Activated naive CD8-positive, alpha-beta T cell treated with anti-CD3 and anti-CD28 coated beads, Interleukin-2, amount 50 U/mL, for 16 hours (primary cell): Measurements from ENCODE around the gene TSSC4.

Source experiments
- DNase-seq: peaks from one replicate; pipeline ENCODE4 v3.0.0-alpha.2; 2020; ENCODE audit warnings: low read depth, low spot score

The TSSC4 gene

DNA sequence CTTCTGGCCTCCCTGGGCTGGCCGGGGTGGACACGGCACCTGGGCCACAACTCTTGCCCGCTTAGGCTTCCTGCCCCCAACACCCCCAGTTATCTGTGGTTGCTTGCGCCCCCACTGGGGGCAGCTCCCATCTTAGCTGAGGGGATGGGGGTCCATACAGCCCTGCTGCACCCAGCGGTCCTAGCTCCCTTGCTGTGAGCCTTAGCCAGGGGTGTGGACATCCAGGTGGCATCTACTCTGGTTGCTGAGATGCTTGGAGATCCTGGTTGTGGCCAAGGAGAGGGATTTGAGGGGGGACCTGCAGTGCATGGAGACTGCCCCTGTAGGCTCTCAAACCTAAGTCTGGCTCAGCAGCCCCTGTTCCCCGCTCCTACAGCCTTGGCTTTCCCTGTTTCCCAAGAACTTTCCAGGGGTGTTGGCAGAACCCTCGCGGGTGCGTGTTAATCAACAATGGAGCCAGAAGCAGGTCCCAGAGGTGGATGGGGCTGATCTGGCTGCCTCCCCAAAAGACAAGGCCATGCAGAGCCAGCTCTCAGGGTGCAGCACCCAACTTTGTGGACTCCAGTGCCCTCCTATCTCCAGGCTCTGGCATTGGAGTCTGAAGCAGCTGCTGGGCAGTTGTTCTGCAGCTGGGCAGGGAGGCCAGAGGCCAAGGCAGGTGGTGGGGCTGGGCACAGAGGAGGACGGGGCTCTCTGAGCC, 47.6 kb downstream of the TSSC4 start:
- no peak for DNase-seq

DNA sequence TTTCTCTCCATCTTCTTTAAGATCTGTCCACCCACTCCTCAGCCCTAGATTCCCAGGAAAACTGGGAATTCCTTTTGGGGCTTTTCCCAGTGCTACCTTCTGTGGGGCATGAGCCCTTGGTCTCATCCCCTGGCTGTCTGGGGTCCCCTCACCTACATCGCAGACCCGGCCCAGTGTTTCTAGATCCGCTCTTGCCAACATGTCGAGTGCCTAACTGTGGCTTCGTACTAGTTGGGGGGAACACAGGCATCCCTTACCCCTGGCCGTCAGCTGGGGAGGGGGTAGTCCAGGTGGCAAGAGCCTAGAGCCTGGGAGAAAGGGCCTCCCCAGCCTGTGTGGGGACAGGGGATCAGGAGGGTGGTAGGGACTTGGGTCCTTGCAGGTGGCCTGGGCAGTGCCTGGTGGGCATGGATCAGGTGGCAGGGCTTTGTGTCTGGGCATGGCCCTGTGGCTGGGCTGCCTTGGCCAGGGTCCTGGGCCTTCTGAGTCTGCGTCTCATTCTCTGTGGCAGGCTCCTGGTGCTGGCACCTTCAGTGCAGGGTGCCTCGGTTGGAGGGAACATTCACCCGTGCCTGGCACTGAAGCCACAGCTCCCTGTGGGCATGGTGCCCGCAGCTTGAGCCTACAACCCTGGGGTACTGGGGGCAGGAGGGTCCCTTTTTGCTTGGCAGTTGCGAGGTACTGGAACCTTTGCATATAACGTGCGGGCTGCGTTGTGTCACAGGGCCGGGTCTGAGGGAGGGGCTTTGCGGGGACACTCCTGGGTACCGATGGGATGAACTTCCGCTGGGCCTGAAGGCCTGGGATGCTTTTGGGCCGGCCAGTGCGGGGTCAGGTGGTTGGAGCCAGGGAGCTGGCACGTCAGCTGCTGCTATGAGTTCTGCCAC, 48.4 kb downstream of the TSSC4 start:
- DNase-seq = no peak

DNA sequence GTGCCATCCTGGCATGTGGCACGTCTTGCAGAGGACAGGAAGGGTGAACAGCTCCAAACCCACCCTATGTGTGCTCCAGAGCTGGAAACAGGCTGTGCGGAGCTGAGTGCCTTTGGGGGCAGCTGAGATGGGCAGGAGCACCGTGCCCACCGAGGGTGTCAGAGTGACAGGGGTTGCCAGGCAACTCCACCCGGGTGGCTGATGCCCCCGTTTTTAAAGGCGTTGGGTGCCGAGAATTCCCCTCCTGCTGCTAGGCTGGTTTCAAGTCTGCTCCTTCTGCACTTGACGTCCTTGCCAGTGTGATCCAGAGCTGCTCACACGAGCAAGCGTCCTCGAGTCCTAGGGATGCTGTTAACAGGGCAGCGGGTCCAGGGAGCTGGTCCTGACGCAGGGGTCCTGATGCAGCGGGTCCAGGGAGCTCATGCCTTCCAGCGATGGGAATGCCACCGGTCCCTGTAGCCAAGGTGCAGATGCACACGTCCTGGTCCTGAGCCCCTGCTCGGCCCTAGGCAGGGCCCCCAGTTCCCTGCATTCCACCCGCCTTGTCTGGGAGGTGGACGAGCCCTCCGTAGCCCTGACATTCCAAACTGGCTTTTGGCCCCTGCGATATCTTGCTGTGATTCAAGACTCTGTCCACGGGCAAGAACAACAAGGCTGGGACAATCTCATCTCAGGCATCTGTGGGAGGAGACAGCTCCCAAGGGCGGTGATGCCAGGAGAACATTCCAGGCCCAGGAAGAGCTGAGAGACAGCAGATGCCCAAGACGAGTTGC, 49.2 kb downstream of the TSSC4 start:
- no peak for DNase-seq

DNA sequence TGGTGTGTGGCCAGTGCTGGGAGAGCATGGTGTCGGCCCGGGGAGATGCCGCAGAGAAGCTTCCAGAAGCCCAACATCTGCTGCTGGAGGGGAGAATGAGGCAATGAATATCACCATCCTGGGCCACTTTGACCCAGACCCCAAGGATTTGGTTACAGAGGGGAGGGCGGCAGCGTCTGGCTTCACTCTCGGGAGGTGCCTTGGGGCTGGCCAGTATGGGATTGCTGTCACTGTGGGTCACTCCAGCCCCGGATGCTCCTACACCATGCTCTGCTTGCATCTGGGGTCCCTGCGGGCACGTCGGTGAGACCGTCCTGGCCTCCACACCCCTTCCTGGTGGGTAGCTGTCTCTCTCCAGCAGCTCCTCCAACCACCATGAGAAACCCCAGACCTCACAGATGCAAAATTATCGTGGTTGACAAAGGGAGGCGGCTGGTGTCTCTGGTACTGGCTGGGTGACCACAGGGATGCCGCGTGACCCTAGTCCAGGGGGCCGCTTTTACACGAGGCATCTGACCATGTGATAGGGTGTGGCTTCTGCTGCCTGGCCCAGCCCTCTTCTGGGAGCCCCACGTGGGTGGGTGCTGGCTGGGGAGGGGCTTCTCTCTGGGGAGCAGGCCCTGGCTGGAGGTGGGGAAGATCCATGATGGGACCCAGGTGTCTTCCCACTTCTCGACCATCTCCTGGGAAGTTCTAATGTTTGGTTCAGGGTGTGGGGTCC, 49.9 kb downstream of the TSSC4 start:
- DNase-seq = no peak

DNA sequence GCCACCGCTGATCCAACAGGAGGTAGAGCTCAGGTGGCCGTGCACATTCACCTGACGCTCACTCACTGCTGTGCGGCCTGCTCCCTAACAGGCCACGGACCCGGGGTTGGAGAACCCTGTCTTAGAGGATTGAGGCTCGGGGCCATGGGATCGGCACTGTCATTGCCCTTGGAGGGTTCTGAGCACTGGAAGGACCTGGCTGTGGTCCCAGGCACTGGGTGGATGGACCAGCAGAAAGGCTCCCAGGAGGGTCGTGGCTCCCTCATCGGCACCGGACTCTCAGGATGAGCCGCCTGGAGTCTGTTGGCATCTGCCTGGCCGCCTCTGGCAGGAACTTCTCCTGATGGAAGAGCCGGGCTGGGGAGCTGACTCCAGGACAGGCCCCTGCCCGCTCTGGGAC, 50.8 kb downstream of the TSSC4 start:
- no peak for DNase-seq

DNA sequence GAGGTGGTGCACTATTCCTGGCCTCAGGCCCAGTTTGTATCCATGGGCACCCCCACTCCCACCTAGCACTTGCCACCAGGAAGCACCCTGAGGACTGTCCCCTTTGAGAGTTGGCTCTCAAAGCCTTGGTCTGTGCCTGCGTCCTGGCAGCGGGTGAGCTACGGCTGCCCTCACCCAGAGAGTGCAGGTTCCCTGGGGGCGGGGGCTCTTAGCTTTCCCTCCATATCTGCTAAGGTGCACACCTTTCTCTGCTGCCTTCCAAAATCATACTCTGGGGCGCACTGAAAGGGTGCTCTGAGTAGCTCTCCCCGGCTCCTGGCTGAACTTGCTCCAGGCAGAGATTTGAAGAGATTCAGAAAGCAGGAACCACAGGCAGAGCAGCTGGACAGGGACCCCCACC, 51.4 kb downstream of the TSSC4 start:
- no peak for DNase-seq

DNA sequence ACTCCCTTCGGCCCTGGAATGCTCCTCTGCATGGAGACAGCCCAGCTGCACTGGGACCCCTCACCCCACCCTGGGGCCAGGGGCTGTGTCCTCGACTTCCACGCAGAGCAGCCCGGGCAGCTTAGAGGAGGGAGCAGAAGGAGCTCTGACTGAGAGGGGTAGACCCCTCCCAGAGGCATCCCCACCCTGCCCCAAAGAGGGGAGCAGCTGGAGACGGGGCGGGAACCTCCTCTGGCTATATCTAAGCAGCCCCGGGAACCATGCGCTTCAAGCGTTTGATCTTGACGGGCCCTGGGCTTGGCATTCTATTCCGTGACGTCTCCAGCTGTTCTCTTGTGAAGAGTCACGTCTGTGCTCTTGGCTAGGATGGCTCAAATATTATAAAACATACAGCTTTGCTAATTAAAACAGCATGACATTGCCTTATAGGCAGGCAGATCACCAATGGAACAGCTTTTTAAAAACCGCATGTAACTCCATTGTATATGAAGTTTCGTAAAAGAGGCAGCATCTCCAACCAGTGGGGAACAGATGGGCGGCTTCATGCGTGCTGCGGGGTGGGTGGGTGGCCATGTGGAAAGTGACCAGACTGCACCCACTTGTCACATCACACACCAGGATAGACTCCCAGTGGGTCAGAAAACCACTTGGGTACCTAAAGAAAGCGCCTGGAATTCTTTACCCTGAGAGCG, 51.9 kb downstream of the TSSC4 start:
- no peak for DNase-seq

DNA sequence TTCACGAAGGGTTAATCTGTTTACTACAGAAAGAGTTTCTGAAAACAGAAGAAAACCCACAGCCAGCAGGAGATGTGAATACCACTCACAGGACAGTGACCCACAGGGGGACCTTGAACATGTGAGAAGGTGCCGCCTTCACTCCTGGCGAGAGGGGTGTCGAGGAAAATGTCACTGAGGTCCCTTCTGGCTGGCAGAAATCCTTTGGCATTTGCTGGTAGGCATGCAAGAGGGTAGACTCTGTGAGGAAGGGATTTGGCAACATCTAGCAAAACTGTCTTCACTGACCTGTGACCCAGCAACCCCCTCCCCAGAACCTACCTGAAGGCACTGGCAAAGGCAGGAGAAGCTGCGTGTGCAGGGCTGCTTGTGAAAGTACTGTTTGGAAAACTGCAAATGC, 52.9 kb downstream of the TSSC4 start:
- DNase-seq = no peak
